Smooth muscle cell (in vitro differentiated cells): ENCODE measurements around the gene ARL3. TPM values are rescaled to one million over a fixed set of nuclear protein-coding genes. Genes with fewer than 3 reads are reported as not detected.
"Not testable (repeated sequence)": the region's sequence is repeated elsewhere in the genome, so short reads cannot be mapped to it uniquely, and the experiment has no call there.

Experiments
- DNase-seq: peaks from one replicate; lab custom pipeline; 2025; ENCODE audit not compliant: unreplicated experiment; lab: John Stamatoyannopoulos, UW
- H2AFZ ChIP-seq: fragments of 200-600 bp; sonication (generic); 2 replicates; pipeline ENCODE4 v1.6.0; 2016; ENCODE audit warnings: antibody characterized with exemption, low read depth, mild to moderate bottlenecking
- H3F3A ChIP-seq: fragments of 200-600 bp; sonication (generic); 2 replicates; pipeline ENCODE4 v1.6.0; 2017; ENCODE audit warnings: antibody characterized with exemption, low read depth
- H3K27ac ChIP-seq: fragments of 200-600 bp; sonication (generic); 2 replicates; pipeline ENCODE4 v1.5.1; 2016; ENCODE audit warnings: low read depth, mild to moderate bottlenecking
- H3K27me3 ChIP-seq: fragments of 200-600 bp; sonication (generic); 2 replicates; pipeline ENCODE4 v1.6.1; 2016; ENCODE audit warnings: low read depth, mild to moderate bottlenecking
- H3K36me3 ChIP-seq: fragments of 200-600 bp; sonication (generic); 2 replicates; pipeline ENCODE4 v1.5.1; 2016; ENCODE audit warnings: low read depth
- H3K4me1 ChIP-seq: fragments of 200-600 bp; sonication (generic); 2 replicates; pipeline ENCODE4 v1.5.1; 2016; ENCODE audit warnings: low read depth
- H3K4me2 ChIP-seq: fragments of 200-600 bp; sonication (generic); 2 replicates; pipeline ENCODE4 v1.6.0; 2016; ENCODE audit warnings: mild to moderate bottlenecking
- H3K4me3 ChIP-seq: fragments of 200-600 bp; sonication (generic); 2 replicates; pipeline ENCODE4 v1.5.1; 2016; ENCODE audit warnings: mild to moderate bottlenecking
- H3K79me2 ChIP-seq: fragments of 200-600 bp; sonication (generic); 2 replicates; pipeline ENCODE4 v1.6.0; 2016; ENCODE audit warnings: low read depth, mild to moderate bottlenecking
- H3K9ac ChIP-seq: fragments of 200-600 bp; sonication (generic); 2 replicates; pipeline ENCODE4 v1.6.0; 2016; ENCODE audit warnings: low read depth
- H3K9me3 ChIP-seq: fragments of 200-600 bp; sonication (generic); replicated peaks from 2 replicates; pipeline ENCODE4 v1.5.1; 2016; ENCODE audit warnings: low read depth
- H4K20me1 ChIP-seq: fragments of 200-600 bp; sonication (generic); 2 replicates; pipeline ENCODE4 v1.6.0; 2016; ENCODE audit warnings: low read depth
- WGBS: methylation state at CpG from one replicate; pipeline ENCODE4 v1.1.7; 2016; ENCODE audit warnings: low lambda C conversion rate; 5-methylcytosine and 5-hydroxymethylcytosine counted together
- polyA plus RNA-seq: library from polyadenylated mRNA; unstranded; fragments of >200 nt; fragmentation: Nextera tagmentation; extraction: Ambion mirVana; gene quantifications from 2 replicates; pipeline ENCODE4 v1.2.1, GENCODE V29; 2016
- total RNA-seq: library from RNA; depleted of rRNA; stranded (reverse); fragments of >200 nt; gene quantifications from 2 replicates; pipeline ENCODE4 v1.2.3, GENCODE V29; 2014
- TF ChIP-seq, protein P1 (sequence below): fragments of 200-600 bp; sonication (generic); IDR thresholded peaks from 2 replicates; pipeline ENCODE4 v1.5.1; 2017; ENCODE audit warnings: borderline replicate concordance, mild to moderate bottlenecking, antibody characterized with exemption; ENCODE audit not compliant: insufficient read depth, poor library complexity, severe bottlenecking

ARL3 gene
- total and polyA plus RNA-seq, 2 experiments from 2014 or later = 12.7 to 30.2 TPM

DNA sequence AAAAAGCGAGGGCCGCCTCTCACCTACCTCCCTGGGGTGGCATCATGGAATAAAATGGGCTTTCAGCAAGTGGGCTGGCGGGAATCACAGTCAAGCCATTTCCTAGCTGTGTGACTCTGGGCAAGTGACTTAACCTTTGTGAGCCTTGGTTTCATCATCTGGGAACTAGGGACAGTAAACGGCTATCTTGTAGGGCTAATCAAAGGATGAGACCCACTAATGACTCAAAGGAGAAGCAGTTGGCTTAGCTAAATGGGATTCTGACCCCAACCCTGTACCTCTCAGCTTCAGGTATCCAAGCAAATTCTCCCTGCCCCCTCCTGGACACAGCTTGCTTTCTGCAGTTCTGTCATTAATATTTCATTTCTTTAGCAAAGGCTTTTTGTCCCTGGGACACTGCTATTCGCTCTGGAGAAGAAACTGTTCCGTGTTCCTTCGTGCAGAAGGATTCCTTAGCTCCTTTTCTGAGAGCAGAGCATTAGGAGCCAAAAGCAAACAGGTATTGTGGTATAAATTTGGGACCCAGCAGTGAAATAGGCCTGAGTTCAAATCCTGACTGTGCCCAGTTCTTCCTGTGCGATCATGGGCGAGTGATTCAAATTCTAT lies 44.0 kb downstream of the ARL3 start:
- Histone ChIP-seq H3K27ac (peak overlapping the region; percentile 79), H3K9me3 (no peaks in the 10 kb centered on the region), H3F3A (peaks cover 14% of the 10 kb centered on the region), H3K36me3 (no peaks in the 10 kb centered on the region), H4K20me1 (no peaks in the 10 kb centered on the region), H3K9ac (no peak overlapping the region), H3K27me3 (no peaks in the 10 kb centered on the region), H2AFZ (no peak overlapping the region), H3K4me3 (no peak overlapping the region), H3K4me2 (peak overlapping the region; percentile 76), H3K79me2 (no peaks in the 10 kb centered on the region), H3K4me1 (peaks cover 38% of the 10 kb centered on the region)
- WGBS = 77% methylated on average over 9 of the region's 9 CpGs
- TF ChIP-seq, protein P1, sequence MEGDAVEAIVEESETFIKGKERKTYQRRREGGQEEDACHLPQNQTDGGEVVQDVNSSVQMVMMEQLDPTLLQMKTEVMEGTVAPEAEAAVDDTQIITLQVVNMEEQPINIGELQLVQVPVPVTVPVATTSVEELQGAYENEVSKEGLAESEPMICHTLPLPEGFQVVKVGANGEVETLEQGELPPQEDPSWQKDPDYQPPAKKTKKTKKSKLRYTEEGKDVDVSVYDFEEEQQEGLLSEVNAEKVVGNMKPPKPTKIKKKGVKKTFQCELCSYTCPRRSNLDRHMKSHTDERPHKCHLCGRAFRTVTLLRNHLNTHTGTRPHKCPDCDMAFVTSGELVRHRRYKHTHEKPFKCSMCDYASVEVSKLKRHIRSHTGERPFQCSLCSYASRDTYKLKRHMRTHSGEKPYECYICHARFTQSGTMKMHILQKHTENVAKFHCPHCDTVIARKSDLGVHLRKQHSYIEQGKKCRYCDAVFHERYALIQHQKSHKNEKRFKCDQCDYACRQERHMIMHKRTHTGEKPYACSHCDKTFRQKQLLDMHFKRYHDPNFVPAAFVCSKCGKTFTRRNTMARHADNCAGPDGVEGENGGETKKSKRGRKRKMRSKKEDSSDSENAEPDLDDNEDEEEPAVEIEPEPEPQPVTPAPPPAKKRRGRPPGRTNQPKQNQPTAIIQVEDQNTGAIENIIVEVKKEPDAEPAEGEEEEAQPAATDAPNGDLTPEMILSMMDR = no peak
- no peak for DNase-seq

GRCh38 chr10:102669206-102670064 lies 44.8 kb downstream of the ARL3 start:
- Histone ChIP-seq H3K4me3 (no peak overlapping the region), H2AFZ (no peak overlapping the region), H4K20me1 (no peaks in the 10 kb centered on the region), H3K4me1 (peaks cover 30% of the 10 kb centered on the region), H3K27ac (peak overlapping the region; percentile 79), H3K4me2 (peak overlapping the region; percentile 76), H3K9me3 (no peaks in the 10 kb centered on the region), H3K36me3 (no peaks in the 10 kb centered on the region), H3F3A (peaks cover 7% of the 10 kb centered on the region), H3K27me3 (no peaks in the 10 kb centered on the region), H3K79me2 (no peaks in the 10 kb centered on the region), H3K9ac (no peak overlapping the region)
- no peak for DNase-seq
- WGBS = 39% methylated on average over 7 of the region's 7 CpGs
- TF ChIP-seq, protein P1 = peak; percentile 39

- TF ChIP-seq, protein P1 = no peak
- Histone ChIP-seq H3K27me3 (no peaks in the 10 kb centered on the region), H3K9ac (no peak overlapping the region), H2AFZ (no peak overlapping the region), H3K9me3 (no peaks in the 10 kb centered on the region), H4K20me1 (no peaks in the 10 kb centered on the region), H3K4me3 (no peak overlapping the region), H3K27ac (no peak overlapping the region), H3K79me2 (no peaks in the 10 kb centered on the region), H3K4me2 (peak overlapping the region; percentile 76), H3K4me1 (peaks cover 21% of the 10 kb centered on the region), H3K36me3 (no peaks in the 10 kb centered on the region), H3F3A (peaks cover 6% of the 10 kb centered on the region)
- DNase-seq = no peak
- WGBS = 83% methylated on average over 10 of the region's 10 CpGs
These were observed 45.7 kb downstream of the ARL3 start for GRCh38 chr10:102668326-102669107.

DNA sequence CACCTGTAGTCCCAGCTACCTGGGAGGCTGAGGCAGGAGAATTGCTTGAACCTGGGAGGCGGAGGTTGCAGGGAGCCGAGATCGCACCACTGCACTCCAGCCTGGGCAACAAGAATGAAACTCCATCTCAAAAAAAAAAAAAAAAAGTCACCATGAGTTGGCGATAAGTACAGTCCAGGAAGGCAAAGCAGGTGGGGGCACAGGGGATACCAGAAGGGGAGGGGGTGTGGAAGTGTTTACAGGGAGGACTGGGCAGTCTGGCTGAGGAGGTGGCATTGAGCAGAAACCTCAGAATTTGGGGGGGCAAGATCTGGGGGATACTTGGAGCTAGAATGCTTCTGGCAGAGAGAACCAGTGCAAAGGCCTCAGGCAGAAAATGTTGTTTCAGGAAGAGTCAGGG lies 46.8 kb downstream of the ARL3 start:
- not testable (repeated sequence) for DNase-seq, H2AFZ ChIP-seq, H3K27ac ChIP-seq, H3K9ac ChIP-seq, H3K27me3 ChIP-seq, H3K4me3 ChIP-seq, H3F3A ChIP-seq, H4K20me1 ChIP-seq, H3K36me3 ChIP-seq, H3K9me3 ChIP-seq, H3K79me2 ChIP-seq, H3K4me2 ChIP-seq
- peaks cover 18% of the 10 kb centered on the region for H3K4me1 ChIP-seq
- WGBS = 98% methylated on average over 4 of the region's 4 CpGs
